Body of pancreas (tissue), 4 donors: ENCODE data around the gene NUP58. TPM values are rescaled to one million over a fixed set of nuclear protein-coding genes. Genes with fewer than 3 reads are reported as not detected.

Experiments
- ATAC-seq: fragments of 150-250 bp; one replicate; pipeline ENCODE4 v1.9.1; 2016
- DNase-seq, 4 donors: peaks; one replicate each; pipeline ENCODE4 v3.0.0-alpha.2; 2019
- H3K27ac ChIP-seq, 4 donors: fragments of 200-600 bp; sonication (generic); 1 replicate in 3 of 4; 2 replicates in 1 of 4; pipeline versions ENCODE4 v1.5.1 to v1.6.1; 2016 to 2019; ENCODE audit warnings: mild to moderate bottlenecking in 1 of 4, mixed read lengths in 1 of 4, moderate library complexity in 1 of 4
- H3K27me3 ChIP-seq, 2 donors: fragments of 200-600 bp; sonication (generic); one replicate each; pipeline ENCODE4 v1.6.0; 2016; ENCODE audit warnings: mild to moderate bottlenecking in 1 of 2
- H3K36me3 ChIP-seq, 2 donors: fragments of 200-600 bp; sonication (generic); replicated peaks in 1 of 2; 2 replicates each; pipeline ENCODE4 v1.5.1; 2016; ENCODE audit warnings: low read depth in 2 of 2; ENCODE audit not compliant: insufficient read depth in 1 of 2
- H3K4me1 ChIP-seq: fragments of 200-600 bp; sonication (generic); one replicate; pipeline ENCODE4 v1.6.0; 2016
- H3K4me3 ChIP-seq, 2 donors: fragments of 200-600 bp; sonication (generic); 1 replicate in 1 of 2; 2 replicates in 1 of 2; pipeline ENCODE4 v1.5.1; 2016 to 2019
- H3K9me3 ChIP-seq, 3 donors: fragments of 200-600 bp; sonication (generic); 1 replicate in 2 of 3; 2 replicates in 1 of 3; pipeline ENCODE4 v1.5.1; 2016
- POLR2A ChIP-seq, 3 donors: fragments of 450-650 bp; IDR thresholded peaks; one replicate each; pipeline ENCODE4 v1.6.1; 2016; ENCODE audit warnings: antibody characterized with exemption in 3 of 3, mild to moderate bottlenecking in 2 of 3
- WGBS, 2 donors: methylation state at CpG; one replicate each; pipeline ENCODE4 v1.1.5; 2017; 5-methylcytosine and 5-hydroxymethylcytosine counted together
- intact Hi-C: fragments of 100-400 bp; cut with DNase I; formaldehyde crosslinking; loops from one replicate; pipeline ENCODE4 v1.15.1; 2023
- total RNA-seq, 2 donors: library from RNA; depleted of rRNA; stranded (reverse); fragments of >200 nt; gene quantifications; one replicate each; pipeline ENCODE4 v1.1.0, GENCODE V29; 2016
- TF ChIP-seq, protein P1 (sequence below), 7 experiments: fragments of 450-650 bp in 4 of 7; fragments of 200-600 bp in 3 of 7; sonication (generic) in 3 of 7; IDR thresholded peaks; one replicate each; pipeline ENCODE4 v1.5.1; 2016 to 2019; ENCODE audit warnings: antibody characterized with exemption in 7 of 7

The NUP58 gene
- total RNA-seq, 2 donors from 2014 or later, result 22.7 to 30.9 TPM

- Histone ChIP-seq H3K36me3 (no peaks in the 10 kb centered on the region), H3K27me3 (no peaks in the 10 kb centered on the region), H3K4me1 (peaks cover 22% of the 10 kb centered on the region), H3K9me3 (no peaks in the 10 kb centered on the region), H3K4me3 (peak within 1 kb of the TSS; percentile 85 to 90), H3K27ac (peak within 1 kb of the TSS; percentile 84 to 96 (median 88))
- peak; percentile 76 to 95 (median 91) for TF ChIP-seq POLR2A (IDR thresholded peaks at IDR 0.05)
- TF ChIP-seq, protein P1, sequence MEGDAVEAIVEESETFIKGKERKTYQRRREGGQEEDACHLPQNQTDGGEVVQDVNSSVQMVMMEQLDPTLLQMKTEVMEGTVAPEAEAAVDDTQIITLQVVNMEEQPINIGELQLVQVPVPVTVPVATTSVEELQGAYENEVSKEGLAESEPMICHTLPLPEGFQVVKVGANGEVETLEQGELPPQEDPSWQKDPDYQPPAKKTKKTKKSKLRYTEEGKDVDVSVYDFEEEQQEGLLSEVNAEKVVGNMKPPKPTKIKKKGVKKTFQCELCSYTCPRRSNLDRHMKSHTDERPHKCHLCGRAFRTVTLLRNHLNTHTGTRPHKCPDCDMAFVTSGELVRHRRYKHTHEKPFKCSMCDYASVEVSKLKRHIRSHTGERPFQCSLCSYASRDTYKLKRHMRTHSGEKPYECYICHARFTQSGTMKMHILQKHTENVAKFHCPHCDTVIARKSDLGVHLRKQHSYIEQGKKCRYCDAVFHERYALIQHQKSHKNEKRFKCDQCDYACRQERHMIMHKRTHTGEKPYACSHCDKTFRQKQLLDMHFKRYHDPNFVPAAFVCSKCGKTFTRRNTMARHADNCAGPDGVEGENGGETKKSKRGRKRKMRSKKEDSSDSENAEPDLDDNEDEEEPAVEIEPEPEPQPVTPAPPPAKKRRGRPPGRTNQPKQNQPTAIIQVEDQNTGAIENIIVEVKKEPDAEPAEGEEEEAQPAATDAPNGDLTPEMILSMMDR (IDR thresholded peaks at IDR 0.05), result peak; percentile 98 to 100 (median 99)
- WGBS, 2 donors, result 2 to 11% methylated on average over 11 to 65 of the region's 65 CpGs
- DNase-seq (peak; percentile 91 to 94 (median 92)), ATAC-seq (peak; percentile 97)
- intact Hi-C loops, result no loop called here
Measured at GRCh38 chr13:25286969-25287961, 14.2 kb upstream of the NUP58 start, which contains the start of gene MTMR6. Gene MTMR6 (minus strand): TSS chr13:25287488. CDS start chr13:25287247, 241 bp downstream.

GRCh38 chr13:25288966-25289365 is 12.5 kb upstream of the NUP58 start:
- Histone ChIP-seq H3K36me3 (no peaks in the 10 kb centered on the region), H3K9me3 (no peaks in the 10 kb centered on the region), H3K27ac (no peak overlapping the region), H3K27me3 (no peaks in the 10 kb centered on the region), H3K4me1 (peaks cover 22% of the 10 kb centered on the region), H3K4me3 (no peak overlapping the region)
- no peak for DNase-seq
- 51 to 64% methylated on average over 2 of the region's 2 CpGs for WGBS, 2 donors
- intact Hi-C loops, result no loop called here
- TF ChIP-seq, protein P1 (IDR thresholded peaks at IDR 0.05), result no peak
- TF ChIP-seq POLR2A (IDR thresholded peaks at IDR 0.05), result no peak
- no peak for ATAC-seq

DNA sequence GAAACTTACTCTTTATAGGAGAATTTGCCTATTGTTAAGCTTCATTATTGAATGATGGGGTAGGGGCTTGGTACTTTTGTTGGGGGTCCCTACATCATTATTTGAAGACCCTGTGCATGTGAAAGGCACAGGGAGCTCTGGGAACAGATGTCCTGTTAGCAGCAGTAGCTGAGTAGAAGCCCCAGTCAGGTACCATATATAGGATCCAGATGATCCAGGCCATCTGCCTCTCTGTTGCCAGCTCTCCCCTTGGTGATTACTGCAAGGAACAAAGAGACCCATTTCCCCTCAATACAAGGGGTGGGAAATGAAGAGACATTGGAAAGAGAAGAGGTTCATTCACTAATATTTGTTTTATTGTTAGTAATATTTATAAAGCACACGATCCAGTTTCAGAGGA is 9.7 kb upstream of the NUP58 start:
- ATAC-seq (no peak), DNase-seq (no peak)
- no peak overlapping the region for H3K27ac ChIP-seq
- H3K36me3 ChIP-seq, result no peaks in the 10 kb centered on the region
- 18 to 28% methylated on average over 1 of the region's 1 CpG for WGBS, 2 donors
- TF ChIP-seq, protein P1 (IDR thresholded peaks at IDR 0.05), result no peak
- TF ChIP-seq POLR2A (IDR thresholded peaks at IDR 0.05), result no peak
- H3K4me1 ChIP-seq, result peaks cover 5% of the 10 kb centered on the region
- no peaks in the 10 kb centered on the region for H3K27me3 ChIP-seq
- intact Hi-C loops, result no loop called here
- H3K9me3 ChIP-seq, result no peaks in the 10 kb centered on the region
- no peak overlapping the region for H3K4me3 ChIP-seq

GRCh38 chr13:25292301-25292700 is 9.1 kb upstream of the NUP58 start:
- no peak for ATAC-seq
- Histone ChIP-seq H3K4me1 (peaks cover 5% of the 10 kb centered on the region), H3K9me3 (no peaks in the 10 kb centered on the region), H3K27ac (no peak overlapping the region), H3K36me3 (no peaks in the 10 kb centered on the region), H3K27me3 (no peaks in the 10 kb centered on the region), H3K4me3 (no peak overlapping the region)
- DNase-seq, result peak in 1 of 4 donors; percentile 33
- WGBS, 2 donors, result 19 to 20% methylated on average over 1 of the region's 1 CpG
- TF ChIP-seq, protein P1 (IDR thresholded peaks at IDR 0.05), result no peak
- intact Hi-C loops, result no loop called here
